ENCODE measurements around the gene LSP1. TPM values are rescaled to one million over a fixed set of nuclear protein-coding genes. Genes with fewer than 3 reads are reported as not detected.

Gene LSP1
- total and polyA plus RNA-seq, 12 donors: 4.0 to 1,341 (median 278) TPM

- Histone ChIP-seq H3K36me3 (replicated peaks in 1 of 2) (no peaks in the 10 kb centered on the region), H3K9me3 (replicated peaks in 1 of 3) (no peaks in the 10 kb centered on the region), H3K4me3 (no peak overlapping the region), H3K4me1 (replicated peaks in 1 of 2) (peaks cover 14 to 15% of the 10 kb centered on the region in 2 donors), H3K27ac (no peak overlapping the region), H3K27me3 (no peaks in the 10 kb centered on the region)
- WGBS, 4 donors: 87 to 93% (median 89%) methylated on average over 5 to 43 of the region's 43 CpGs
- DNase-seq: peak in 4 of 7 donors; percentile 14 to 25 (median 19)
- intact Hi-C loops (cut with DNase I): loop anchor here (2.0 to 5.0 kb wide), 4 partner anchors 86 to 316 kb away; no protein-coding TSS in a partner anchor
- TF ChIP-seq, protein P1, sequence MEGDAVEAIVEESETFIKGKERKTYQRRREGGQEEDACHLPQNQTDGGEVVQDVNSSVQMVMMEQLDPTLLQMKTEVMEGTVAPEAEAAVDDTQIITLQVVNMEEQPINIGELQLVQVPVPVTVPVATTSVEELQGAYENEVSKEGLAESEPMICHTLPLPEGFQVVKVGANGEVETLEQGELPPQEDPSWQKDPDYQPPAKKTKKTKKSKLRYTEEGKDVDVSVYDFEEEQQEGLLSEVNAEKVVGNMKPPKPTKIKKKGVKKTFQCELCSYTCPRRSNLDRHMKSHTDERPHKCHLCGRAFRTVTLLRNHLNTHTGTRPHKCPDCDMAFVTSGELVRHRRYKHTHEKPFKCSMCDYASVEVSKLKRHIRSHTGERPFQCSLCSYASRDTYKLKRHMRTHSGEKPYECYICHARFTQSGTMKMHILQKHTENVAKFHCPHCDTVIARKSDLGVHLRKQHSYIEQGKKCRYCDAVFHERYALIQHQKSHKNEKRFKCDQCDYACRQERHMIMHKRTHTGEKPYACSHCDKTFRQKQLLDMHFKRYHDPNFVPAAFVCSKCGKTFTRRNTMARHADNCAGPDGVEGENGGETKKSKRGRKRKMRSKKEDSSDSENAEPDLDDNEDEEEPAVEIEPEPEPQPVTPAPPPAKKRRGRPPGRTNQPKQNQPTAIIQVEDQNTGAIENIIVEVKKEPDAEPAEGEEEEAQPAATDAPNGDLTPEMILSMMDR (IDR thresholded peaks at IDR 0.05): no peak
- no peak for TF ChIP-seq POLR2A (IDR thresholded peaks at IDR 0.05)
Observed at GRCh38 chr11:1836011-1836945, 16.6 kb upstream of the LSP1 start.

- WGBS, 4 donors: 37 to 50% (median 49%) methylated on average over 12 to 38 of the region's 38 CpGs; no CpG with 5 or more reads in 1 of the 4 donors
- Histone ChIP-seq H3K4me3 (no peak overlapping the region), H3K27me3 (no peaks in the 10 kb centered on the region), H3K4me1 (replicated peaks in 1 of 2) (peaks cover 19 to 20% of the 10 kb centered on the region in 2 donors), H3K36me3 (replicated peaks in 1 of 2) (no peaks in the 10 kb centered on the region), H3K27ac (peak overlapping the region in 2 of 5 donors; percentile 30 to 62), H3K9me3 (replicated peaks in 1 of 3) (no peaks in the 10 kb centered on the region)
- DNase-seq: peak; percentile 70 to 83 (median 77)
- TF ChIP-seq, protein P1 (IDR thresholded peaks at IDR 0.05): peak; percentile 84 to 97 (median 92)
- TF ChIP-seq POLR2A (IDR thresholded peaks at IDR 0.05): no peak
- intact Hi-C loops (cut with DNase I): loop anchor here (2.0 to 5.0 kb wide), 4 partner anchors 85 to 315 kb away; no protein-coding TSS in a partner anchor
Observed at GRCh38 chr11:1837171-1838076, 15.5 kb upstream of the LSP1 start.

DNA sequence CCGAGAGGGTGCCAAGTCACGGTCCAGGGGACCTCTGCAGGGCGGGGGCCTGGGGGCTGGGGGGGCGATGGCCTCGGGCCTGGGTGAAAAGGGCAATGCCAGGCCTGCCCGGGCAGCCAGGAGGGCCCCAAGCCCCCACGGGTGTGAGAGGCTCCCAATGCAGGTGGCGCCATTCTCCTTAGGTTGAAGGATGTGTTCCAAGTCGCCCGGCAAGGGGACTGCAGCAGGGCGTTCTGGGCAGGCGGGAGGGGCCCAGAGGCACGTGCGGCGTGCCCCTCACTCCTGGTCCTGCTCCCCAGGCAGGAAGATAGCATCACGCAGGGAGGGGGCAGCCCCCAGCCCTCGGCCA, 14.8 kb upstream of the LSP1 start:
- peak overlapping the region in 2 of 5 donors; percentile 30 to 62 for H3K27ac ChIP-seq
- 32 to 56% (median 46%) methylated on average over 8 to 17 of the region's 17 CpGs for WGBS, 4 donors
- intact Hi-C loops (cut with DNase I): loop anchor here (5.0 kb wide), 3 partner anchors 84 to 314 kb away; no protein-coding TSS in a partner anchor
- peaks cover 19 to 20% of the 10 kb centered on the region in 2 donors for H3K4me1 ChIP-seq (replicated peaks in 1 of 2)
- H3K4me3 ChIP-seq: no peak overlapping the region
- H3K27me3 ChIP-seq: no peaks in the 10 kb centered on the region
- no peaks in the 10 kb centered on the region for H3K36me3 ChIP-seq (replicated peaks in 1 of 2)
- no peaks in the 10 kb centered on the region for H3K9me3 ChIP-seq (replicated peaks in 1 of 3)
- peak in 1 of 7 donors; percentile 50 for DNase-seq
- no peak for TF ChIP-seq POLR2A (IDR thresholded peaks at IDR 0.05)
- TF ChIP-seq, protein P1 (IDR thresholded peaks at IDR 0.05): no peak

Data from adrenal gland (tissue), 12 donors.